Heart right ventricle (tissue), 16 donors: ENCODE measurements around the gene GKN1. TPM values are rescaled to one million over a fixed set of nuclear protein-coding genes. Genes with fewer than 3 reads are reported as not detected.

Experiments
- ATAC-seq, 8 donors: fragments of 200-7000 bp; cut with Tn5 transposase; one replicate each; pipeline ENCODE4 v1.9.1; 2020; ENCODE audit warnings: mild to moderate bottlenecking in 8 of 8, moderate library complexity in 8 of 8, moderate number of reproducible peaks in 1 of 8
- DNase-seq, 2 donors: peaks; one replicate each; pipeline ENCODE4 v3.0.0-alpha.2; 2020
- H3K27ac ChIP-seq, 10 donors: fragments of 200-600 bp; sonication (generic) in 2 of 10; one replicate each; pipeline versions ENCODE4 v1.5.0 to v1.8.0; 2020 to 2022; ENCODE audit warnings: mild to moderate bottlenecking in 3 of 10
- H3K27me3 ChIP-seq, 7 donors: fragments of 200-600 bp; one replicate each; pipeline ENCODE4 v1.8.0; 2021 to 2022; ENCODE audit warnings: mild to moderate bottlenecking in 2 of 7
- H3K36me3 ChIP-seq, 9 donors: fragments of 200-600 bp; sonication (generic) in 1 of 9; one replicate each; pipeline versions ENCODE4 v1.5.0 to v1.8.0; 2020 to 2022; ENCODE audit warnings: mild to moderate bottlenecking in 2 of 9
- H3K4me1 ChIP-seq, 9 donors: fragments of 200-600 bp; sonication (generic) in 1 of 9; one replicate each; pipeline versions ENCODE4 v1.5.0 to v1.8.0; 2020 to 2022; ENCODE audit warnings: mild to moderate bottlenecking in 4 of 9
- H3K4me3 ChIP-seq, 10 donors: fragments of 200-600 bp; sonication (generic) in 2 of 10; one replicate each; pipeline versions ENCODE4 v1.5.0 to v1.8.0; 2020 to 2022; ENCODE audit warnings: mild to moderate bottlenecking in 7 of 10, moderate library complexity in 2 of 10
- H3K9me3 ChIP-seq, 11 donors: fragments of 200-600 bp in 10 of 11; sonication (generic) in 2 of 11; one replicate each; pipeline versions ENCODE4 v1.5.0 to v1.8.0; 2013 to 2022; ENCODE audit warnings: mild to moderate bottlenecking in 2 of 11, control low read depth in 1 of 11, moderate library complexity in 1 of 11
- CTCF ChIP-seq, 9 donors: fragments of 200-600 bp; sonication (generic) in 2 of 9; IDR thresholded peaks; one replicate each; pipeline versions ENCODE4 v1.5.0 to v1.8.0; 2021 to 2022; ENCODE audit warnings: antibody characterized with exemption in 9 of 9, mild to moderate bottlenecking in 5 of 9, moderate library complexity in 1 of 9
- WGBS, 2 donors: extraction: QIAGEN DNeasy Blood & Tissue Kit; methylation state at CpG; one replicate each; pipeline ENCODE4 v1.1.7; 2013; ENCODE audit warnings: inconsistent platforms in 1 of 2; 5-methylcytosine and 5-hydroxymethylcytosine counted together
- intact Hi-C, 10 donors: fragments of 100-400 bp; cut with DNase I; formaldehyde crosslinking; loops; one replicate each; pipeline versions ENCODE4 v1.11.1 to v1.14.2; 2022
- polyA plus RNA-seq, 2 donors: library from polyadenylated mRNA; stranded (reverse); fragments of 200-250 nt; gene quantifications; one replicate each; pipeline ENCODE4 v1.2.3, GENCODE V29; 2013
- total RNA-seq, 10 donors: library from RNA; stranded (reverse); fragmentation: NEBNext Ultra II Directional in 3 of 10; extraction: Animal tissue kit (Norgen Biotek cat#: 25700) in 3 of 10; gene quantifications; one replicate each; pipeline versions ENCODE4 v1.2.1 to v1.2.4, GENCODE V29; 2021 to 2023
- donor health status: Arrhythmogenic right ventricular cardiomyopathy.
- donor health status: ischemic (EF 13 %, LVEDD 7.1; RV severe dilation, severe dysfunction).
- donor health status: healthy with polysubstance abuse.
- donor health status: DM: no; HTN: yes; CAD: no.
- donor health status: DM: no; HTN: no; CAD: no.
- donor health status: ischemic (EF 25% LVEDD 6.9; RV normal size, moderate dysfunction).
- donor health status: ischemic (EF 25% LVEDD 5.7; RV mildly dilated, moderate dysfunction).
- donor health status: healthy.
- donor health status: DM: yes; HTN: yes; CAD: no.
- donor health status: Ischemic cardiomyopathy.
- donor health status: ischemic (EF 35%, LVEDD 5.7; RV mildly dilated, moderate dysfunction).
- donor health status: nonischemic (EF 11% LVEDD 7.7; RV severe dilation, severe dysfunction).
- donor health status: DM: yes; HTN: yes; CAD: no.
- donor health status: PGD.
- donor health status: ischemic (EF 29% LVEDD 5.4; RV normal size, mild dysfunction).
- donor health status: nonischemic (EF 23%, LVEDD 6.1; RV moderate dilation, normal function).

GKN1 gene
- total and polyA plus RNA-seq, 12 donors, result 0.19 TPM; not detected in 11

- H3K4me1 ChIP-seq, result no peaks in the 10 kb centered on the region
- WGBS, 2 donors, result 88 to 89% methylated on average over 7 of the region's 7 CpGs
- no peak overlapping the region for H3K4me3 ChIP-seq
- H3K9me3 ChIP-seq, result no peaks in the 10 kb centered on the region
- H3K27me3 ChIP-seq, result peaks cover 0 to 3% (median 0%) of the 10 kb centered on the region in 7 donors
- TF ChIP-seq CTCF (IDR thresholded peaks at IDR 0.05), result no peak
- ATAC-seq, result peak in 2 of 8 donors; percentile 50 to 51
- DNase-seq, result no peak
- no peaks in the 10 kb centered on the region for H3K36me3 ChIP-seq
- H3K27ac ChIP-seq, result no peak overlapping the region
- intact Hi-C loops, result no loop called here
Measured at GRCh38 chr2:68993660-68994059, 19.2 kb downstream of the GKN1 start.

- no peak for TF ChIP-seq CTCF (IDR thresholded peaks at IDR 0.05)
- Histone ChIP-seq H3K27me3 (peaks cover 0 to 3% (median 0%) of the 10 kb centered on the region in 7 donors), H3K36me3 (no peaks in the 10 kb centered on the region), H3K4me1 (no peaks in the 10 kb centered on the region), H3K27ac (no peak overlapping the region), H3K9me3 (no peaks in the 10 kb centered on the region), H3K4me3 (no peak overlapping the region)
- ATAC-seq (peak in 7 of 8 donors; percentile 21 to 80 (median 52)), DNase-seq (peak; percentile 26 to 42)
- intact Hi-C loops, result no loop called here
- 53 to 62% methylated on average over 4 of the region's 4 CpGs for WGBS, 2 donors
Measured at GRCh38 chr2:68994864-68995263, 20.4 kb downstream of the GKN1 start.

- no peak overlapping the region for H3K4me3 ChIP-seq
- no peaks in the 10 kb centered on the region for H3K36me3 ChIP-seq
- intact Hi-C loops, result no loop called here
- WGBS, 2 donors, result 45 to 56% methylated on average over 3 of the region's 3 CpGs
- no peaks in the 10 kb centered on the region for H3K4me1 ChIP-seq
- no peak for TF ChIP-seq CTCF (IDR thresholded peaks at IDR 0.05)
- no peak overlapping the region for H3K27ac ChIP-seq
- H3K9me3 ChIP-seq, result peaks cover 0 to 4% (median 0%) of the 10 kb centered on the region in 11 donors
- DNase-seq, result no peak
- no peak for ATAC-seq
- no peaks in the 10 kb centered on the region for H3K27me3 ChIP-seq
Measured at GRCh38 chr2:68995916-68996315, 21.5 kb downstream of the GKN1 start.

GRCh38 chr2:68997401-68997800 lies 23.0 kb downstream of the GKN1 start:
- Histone ChIP-seq H3K36me3 (no peaks in the 10 kb centered on the region), H3K27me3 (peaks cover 0 to 5% (median 0%) of the 10 kb centered on the region in 7 donors), H3K27ac (no peak overlapping the region), H3K9me3 (peaks cover 0 to 19% (median 5%) of the 10 kb centered on the region in 11 donors), H3K4me3 (no peak overlapping the region), H3K4me1 (no peaks in the 10 kb centered on the region)
- no peak for ATAC-seq
- intact Hi-C loops, result no loop called here
- no peak for DNase-seq
- TF ChIP-seq CTCF (IDR thresholded peaks at IDR 0.05), result no peak
